SK-N-SH treated with all-trans-retinoic acid at 6 μM for 48 hours (cell line): ENCODE measurements around the gene ZNF511.

Experiments used
- ARNTL ChIP-seq: fragments of 450-650 bp; formaldehyde crosslinking; IDR thresholded peaks from 2 replicates; pipeline ENCODE4 v1.5.0; 2020; ENCODE audit warnings: low read depth, mild to moderate bottlenecking, moderate library complexity, borderline replicate concordance
- CSRNP3 ChIP-seq: fragments of 250-450 bp; sonication (Bioruptor Pico); IDR thresholded peaks from 2 replicates; pipeline ENCODE4 v1.5.1; 2021; ENCODE audit warnings: mild to moderate bottlenecking, moderate library complexity
- ISL1 ChIP-seq: fragments of 250-450 bp; sonication (Bioruptor Pico); IDR thresholded peaks from 2 replicates; pipeline ENCODE4 v2.1.2; 2022; ENCODE audit warnings: mild to moderate bottlenecking, moderate library complexity
- PATZ1 ChIP-seq: fragments of 250-450 bp; sonication (Bioruptor Pico); IDR thresholded peaks from 2 replicates; pipeline ENCODE4 v1.8.0; 2020; ENCODE audit warnings: mild to moderate bottlenecking, moderate library complexity, borderline replicate concordance
- RARB ChIP-seq: fragments of 250-450 bp; sonication (Bioruptor Pico); IDR thresholded peaks from 2 replicates; pipeline ENCODE4 v1.8.0; 2021; ENCODE audit warnings: mild to moderate bottlenecking, moderate library complexity
- SNAI2 ChIP-seq: fragments of 250-450 bp; sonication (Bioruptor Pico); IDR thresholded peaks from 2 replicates; pipeline ENCODE4 v1.5.0; 2020; ENCODE audit warnings: mild to moderate bottlenecking, moderate library complexity
- TCF4 ChIP-seq: fragments of 250-450 bp; sonication (Bioruptor Pico); IDR thresholded peaks from 2 replicates; pipeline ENCODE4 v1.8.0; 2021; ENCODE audit warnings: mild to moderate bottlenecking, moderate library complexity, borderline replicate concordance
- ZFP3 ChIP-seq: fragments of 250-450 bp; sonication (Bioruptor Pico); IDR thresholded peaks from 2 replicates; pipeline ENCODE4 v1.5.0; 2020; ENCODE audit warnings: mild to moderate bottlenecking, moderate library complexity
- ZFP30 ChIP-seq: fragments of 450-650 bp; formaldehyde crosslinking; IDR thresholded peaks from 2 replicates; pipeline ENCODE4 v1.5.0; 2022; ENCODE audit warnings: mild to moderate bottlenecking, moderate library complexity
- ZNF565 ChIP-seq: fragments of 450-650 bp; formaldehyde crosslinking; conservative IDR thresholded peaks from 2 replicates; pipeline ENCODE4 v1.5.0; 2020; ENCODE audit warnings: low read depth, mild to moderate bottlenecking, moderate library complexity
- TF ChIP-seq, protein P1 (sequence below): fragments of 250-450 bp; sonication (Bioruptor Pico); IDR thresholded peaks from 2 replicates; pipeline ENCODE4 v1.5.1; 2020; ENCODE audit warnings: low read depth, mild to moderate bottlenecking, moderate library complexity

GRCh38 chr10:133310399-133310755, 1.7 kb downstream of the ZNF511 start:
- no peak for TF ChIP-seq PATZ1 (CRISPR knock-in tag)
- TF ChIP-seq ISL1 (CRISPR knock-in tag) = no peak
- no peak for TF ChIP-seq ARNTL (CRISPR knock-in tag)
- TF ChIP-seq RARB (CRISPR knock-in tag) = no peak
- no peak for TF ChIP-seq CSRNP3 (CRISPR knock-in tag)
- TF ChIP-seq TCF4 = no peak
- TF ChIP-seq ZNF565 (CRISPR knock-in tag) = no peak
- no peak for TF ChIP-seq SNAI2 (CRISPR knock-in tag)
- TF ChIP-seq, protein P1, sequence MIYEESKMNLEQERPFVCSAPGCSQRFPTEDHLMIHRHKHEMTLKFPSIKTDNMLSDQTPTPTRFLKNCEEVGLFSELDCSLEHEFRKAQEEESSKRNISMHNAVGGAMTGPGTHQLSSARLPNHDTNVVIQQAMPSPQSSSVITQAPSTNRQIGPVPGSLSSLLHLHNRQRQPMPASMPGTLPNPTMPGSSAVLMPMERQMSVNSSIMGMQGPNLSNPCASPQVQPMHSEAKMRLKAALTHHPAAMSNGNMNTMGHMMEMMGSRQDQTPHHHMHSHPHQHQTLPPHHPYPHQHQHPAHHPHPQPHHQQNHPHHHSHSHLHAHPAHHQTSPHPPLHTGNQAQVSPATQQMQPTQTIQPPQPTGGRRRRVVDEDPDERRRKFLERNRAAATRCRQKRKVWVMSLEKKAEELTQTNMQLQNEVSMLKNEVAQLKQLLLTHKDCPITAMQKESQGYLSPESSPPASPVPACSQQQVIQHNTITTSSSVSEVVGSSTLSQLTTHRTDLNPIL = no peak
- TF ChIP-seq ZFP30 (CRISPR knock-in tag) = no peak
- TF ChIP-seq ZFP3 (CRISPR knock-in tag) = no peak
